WTC11 (cell line): ENCODE data around the gene GLYAT.

Experiments
- CREB1 ChIP-seq: sonication (generic); formaldehyde crosslinking; IDR thresholded peaks from 2 replicates; pipeline ENCODE4 v1.8.0; 2023; ENCODE audit warnings: mild to moderate bottlenecking, missing genetic modification reagents
- RORB ChIP-seq: fragments of 250-450 bp; sonication (Bioruptor Pico); IDR thresholded peaks from 2 replicates; pipeline ENCODE4 v1.9.0; 2021; ENCODE audit warnings: mild to moderate bottlenecking
- ZNF416 ChIP-seq: fragments of 250-450 bp; sonication (Bioruptor Pico); IDR thresholded peaks from 2 replicates; pipeline ENCODE4 v1.9.0; 2021; ENCODE audit warnings: mild to moderate bottlenecking, inconsistent platforms
- ZNF423 ChIP-seq: fragments of 250-450 bp; sonication (Bioruptor Pico); IDR thresholded peaks from 2 replicates; pipeline ENCODE4 v2.1.2; 2022; ENCODE audit warnings: mild to moderate bottlenecking, moderate library complexity
- TF ChIP-seq, protein P1 (sequence below): fragments of 200-600 bp; IDR thresholded peaks from 2 replicates; pipeline ENCODE4 v1.8.0; 2022; ENCODE audit warnings: antibody characterized with exemption
- TF ChIP-seq, protein P2 (sequence below): sonication (generic); formaldehyde crosslinking; IDR thresholded peaks from 2 replicates; pipeline ENCODE4 v1.8.0; 2022; ENCODE audit warnings: mild to moderate bottlenecking, missing genetic modification reagents
- TF ChIP-seq, protein P3 (sequence below): sonication (generic); formaldehyde crosslinking; IDR thresholded peaks from 2 replicates; pipeline ENCODE4 v1.8.1; 2022; ENCODE audit warnings: missing genetic modification reagents, borderline replicate concordance
- TF ChIP-seq, protein P4 (sequence below): sonication (generic); formaldehyde crosslinking; conservative IDR thresholded peaks from 2 replicates; pipeline ENCODE4 v1.8.1; 2022; ENCODE audit warnings: mild to moderate bottlenecking, missing genetic modification reagents
- TF ChIP-seq, protein P5 (sequence below): sonication (generic); formaldehyde crosslinking; IDR thresholded peaks from 2 replicates; pipeline ENCODE4 v1.8.0; 2022; ENCODE audit warnings: mild to moderate bottlenecking, missing genetic modification reagents
- TF ChIP-seq, protein P6 (sequence below): sonication (generic); formaldehyde crosslinking; IDR thresholded peaks from 2 replicates; pipeline ENCODE4 v1.8.1; 2023; ENCODE audit warnings: mild to moderate bottlenecking, moderate library complexity, missing genetic modification reagents
- TF ChIP-seq, protein P7 (sequence below): sonication (generic); formaldehyde crosslinking; IDR thresholded peaks from 2 replicates; pipeline ENCODE4 v1.8.1; 2022; ENCODE audit warnings: low read depth, mild to moderate bottlenecking, moderate library complexity, missing genetic modification reagents, borderline replicate concordance
- TF ChIP-seq, protein P8 (sequence below): sonication (generic); formaldehyde crosslinking; IDR thresholded peaks from 2 replicates; pipeline ENCODE4 v1.8.0; 2022; ENCODE audit warnings: mild to moderate bottlenecking, missing genetic modification reagents

DNA sequence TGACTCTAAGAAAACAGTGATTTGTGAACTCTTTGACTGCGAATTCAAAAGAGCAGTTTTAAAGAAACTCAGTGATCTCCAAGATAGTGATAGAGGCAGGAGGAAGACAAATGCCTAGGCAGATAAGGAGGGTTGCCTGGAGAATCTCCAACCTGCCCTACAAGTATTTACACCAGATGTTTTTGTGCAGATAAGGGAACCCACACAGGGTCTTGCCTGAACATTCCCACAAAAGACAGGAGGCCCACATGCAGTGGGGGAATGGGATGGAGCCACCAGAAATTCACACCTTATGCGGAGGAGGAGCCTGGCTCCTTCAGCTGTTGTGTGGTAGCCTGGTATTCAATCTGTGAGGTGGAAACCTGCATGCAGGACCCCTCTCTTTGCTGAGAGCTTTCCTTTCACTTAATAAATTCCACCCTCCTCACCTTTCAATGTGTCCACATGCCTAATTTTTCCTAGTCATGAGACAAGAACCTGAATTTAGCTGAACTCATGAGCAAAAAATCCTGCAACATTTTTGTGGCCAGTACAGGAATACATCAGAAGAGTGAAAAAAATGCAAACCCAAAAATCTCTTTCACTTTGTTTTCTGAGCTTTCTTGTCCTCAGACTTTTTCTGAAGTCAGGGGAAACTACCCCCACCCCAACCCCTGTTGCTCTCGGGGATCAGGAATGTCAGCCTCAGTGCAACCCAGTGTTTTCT lies 8.1 kb upstream of the GLYAT start:
- no peak for TF ChIP-seq ZNF416 (CRISPR knock-in tag)
- TF ChIP-seq, protein P1, sequence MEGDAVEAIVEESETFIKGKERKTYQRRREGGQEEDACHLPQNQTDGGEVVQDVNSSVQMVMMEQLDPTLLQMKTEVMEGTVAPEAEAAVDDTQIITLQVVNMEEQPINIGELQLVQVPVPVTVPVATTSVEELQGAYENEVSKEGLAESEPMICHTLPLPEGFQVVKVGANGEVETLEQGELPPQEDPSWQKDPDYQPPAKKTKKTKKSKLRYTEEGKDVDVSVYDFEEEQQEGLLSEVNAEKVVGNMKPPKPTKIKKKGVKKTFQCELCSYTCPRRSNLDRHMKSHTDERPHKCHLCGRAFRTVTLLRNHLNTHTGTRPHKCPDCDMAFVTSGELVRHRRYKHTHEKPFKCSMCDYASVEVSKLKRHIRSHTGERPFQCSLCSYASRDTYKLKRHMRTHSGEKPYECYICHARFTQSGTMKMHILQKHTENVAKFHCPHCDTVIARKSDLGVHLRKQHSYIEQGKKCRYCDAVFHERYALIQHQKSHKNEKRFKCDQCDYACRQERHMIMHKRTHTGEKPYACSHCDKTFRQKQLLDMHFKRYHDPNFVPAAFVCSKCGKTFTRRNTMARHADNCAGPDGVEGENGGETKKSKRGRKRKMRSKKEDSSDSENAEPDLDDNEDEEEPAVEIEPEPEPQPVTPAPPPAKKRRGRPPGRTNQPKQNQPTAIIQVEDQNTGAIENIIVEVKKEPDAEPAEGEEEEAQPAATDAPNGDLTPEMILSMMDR: no peak
- TF ChIP-seq, protein P2, sequence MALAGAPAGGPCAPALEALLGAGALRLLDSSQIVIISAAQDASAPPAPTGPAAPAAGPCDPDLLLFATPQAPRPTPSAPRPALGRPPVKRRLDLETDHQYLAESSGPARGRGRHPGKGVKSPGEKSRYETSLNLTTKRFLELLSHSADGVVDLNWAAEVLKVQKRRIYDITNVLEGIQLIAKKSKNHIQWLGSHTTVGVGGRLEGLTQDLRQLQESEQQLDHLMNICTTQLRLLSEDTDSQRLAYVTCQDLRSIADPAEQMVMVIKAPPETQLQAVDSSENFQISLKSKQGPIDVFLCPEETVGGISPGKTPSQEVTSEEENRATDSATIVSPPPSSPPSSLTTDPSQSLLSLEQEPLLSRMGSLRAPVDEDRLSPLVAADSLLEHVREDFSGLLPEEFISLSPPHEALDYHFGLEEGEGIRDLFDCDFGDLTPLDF (CRISPR knock-in tag): no peak
- TF ChIP-seq, protein P3, sequence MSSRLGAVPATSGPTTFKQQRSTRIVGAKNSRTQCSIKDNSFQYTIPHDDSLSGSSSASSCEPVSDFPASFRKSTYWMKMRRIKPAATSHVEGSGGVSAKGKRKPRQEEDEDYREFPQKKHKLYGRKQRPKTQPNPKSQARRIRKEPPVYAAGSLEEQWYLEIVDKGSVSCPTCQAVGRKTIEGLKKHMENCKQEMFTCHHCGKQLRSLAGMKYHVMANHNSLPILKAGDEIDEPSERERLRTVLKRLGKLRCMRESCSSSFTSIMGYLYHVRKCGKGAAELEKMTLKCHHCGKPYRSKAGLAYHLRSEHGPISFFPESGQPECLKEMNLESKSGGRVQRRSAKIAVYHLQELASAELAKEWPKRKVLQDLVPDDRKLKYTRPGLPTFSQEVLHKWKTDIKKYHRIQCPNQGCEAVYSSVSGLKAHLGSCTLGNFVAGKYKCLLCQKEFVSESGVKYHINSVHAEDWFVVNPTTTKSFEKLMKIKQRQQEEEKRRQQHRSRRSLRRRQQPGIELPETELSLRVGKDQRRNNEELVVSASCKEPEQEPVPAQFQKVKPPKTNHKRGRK (CRISPR knock-in tag): no peak
- TF ChIP-seq, protein P4, sequence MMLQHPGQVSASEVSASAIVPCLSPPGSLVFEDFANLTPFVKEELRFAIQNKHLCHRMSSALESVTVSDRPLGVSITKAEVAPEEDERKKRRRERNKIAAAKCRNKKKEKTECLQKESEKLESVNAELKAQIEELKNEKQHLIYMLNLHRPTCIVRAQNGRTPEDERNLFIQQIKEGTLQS (CRISPR knock-in tag): no peak
- TF ChIP-seq, protein P5, sequence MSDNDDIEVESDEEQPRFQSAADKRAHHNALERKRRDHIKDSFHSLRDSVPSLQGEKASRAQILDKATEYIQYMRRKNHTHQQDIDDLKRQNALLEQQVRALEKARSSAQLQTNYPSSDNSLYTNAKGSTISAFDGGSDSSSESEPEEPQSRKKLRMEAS (CRISPR knock-in tag): no peak
- no peak for TF ChIP-seq RORB (CRISPR knock-in tag)
- TF ChIP-seq, protein P6, sequence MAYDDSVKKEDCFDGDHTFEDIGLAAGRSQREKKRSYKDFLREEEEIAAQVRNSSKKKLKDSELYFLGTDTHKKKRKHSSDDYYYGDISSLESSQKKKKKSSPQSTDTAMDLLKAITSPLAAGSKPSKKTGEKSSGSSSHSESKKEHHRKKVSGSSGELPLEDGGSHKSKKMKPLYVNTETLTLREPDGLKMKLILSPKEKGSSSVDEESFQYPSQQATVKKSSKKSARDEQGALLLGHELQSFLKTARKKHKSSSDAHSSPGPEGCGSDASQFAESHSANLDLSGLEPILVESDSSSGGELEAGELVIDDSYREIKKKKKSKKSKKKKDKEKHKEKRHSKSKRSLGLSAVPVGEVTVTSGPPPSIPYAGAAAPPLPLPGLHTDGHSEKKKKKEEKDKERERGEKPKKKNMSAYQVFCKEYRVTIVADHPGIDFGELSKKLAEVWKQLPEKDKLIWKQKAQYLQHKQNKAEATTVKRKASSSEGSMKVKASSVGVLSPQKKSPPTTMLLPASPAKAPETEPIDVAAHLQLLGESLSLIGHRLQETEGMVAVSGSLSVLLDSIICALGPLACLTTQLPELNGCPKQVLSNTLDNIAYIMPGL (CRISPR knock-in tag): no peak
- no peak for TF ChIP-seq CREB1 (CRISPR knock-in tag)
- no peak for TF ChIP-seq ZNF423 (CRISPR knock-in tag)
- TF ChIP-seq, protein P7, sequence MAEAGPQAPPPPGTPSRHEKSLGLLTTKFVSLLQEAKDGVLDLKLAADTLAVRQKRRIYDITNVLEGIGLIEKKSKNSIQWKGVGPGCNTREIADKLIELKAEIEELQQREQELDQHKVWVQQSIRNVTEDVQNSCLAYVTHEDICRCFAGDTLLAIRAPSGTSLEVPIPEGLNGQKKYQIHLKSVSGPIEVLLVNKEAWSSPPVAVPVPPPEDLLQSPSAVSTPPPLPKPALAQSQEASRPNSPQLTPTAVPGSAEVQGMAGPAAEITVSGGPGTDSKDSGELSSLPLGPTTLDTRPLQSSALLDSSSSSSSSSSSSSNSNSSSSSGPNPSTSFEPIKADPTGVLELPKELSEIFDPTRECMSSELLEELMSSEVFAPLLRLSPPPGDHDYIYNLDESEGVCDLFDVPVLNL (CRISPR knock-in tag): no peak
- TF ChIP-seq, protein P8, sequence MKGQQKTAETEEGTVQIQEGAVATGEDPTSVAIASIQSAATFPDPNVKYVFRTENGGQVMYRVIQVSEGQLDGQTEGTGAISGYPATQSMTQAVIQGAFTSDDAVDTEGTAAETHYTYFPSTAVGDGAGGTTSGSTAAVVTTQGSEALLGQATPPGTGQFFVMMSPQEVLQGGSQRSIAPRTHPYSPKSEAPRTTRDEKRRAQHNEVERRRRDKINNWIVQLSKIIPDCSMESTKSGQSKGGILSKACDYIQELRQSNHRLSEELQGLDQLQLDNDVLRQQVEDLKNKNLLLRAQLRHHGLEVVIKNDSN (CRISPR knock-in tag): no peak
